ENCODE results near the gene ARMC12. TPM values are rescaled to one million over a fixed set of nuclear protein-coding genes. Genes with fewer than 3 reads are reported as not detected.
A peak's percentile ranks its signal among the peaks of the same experiment; 100 is the strongest.

ARMC12 gene
- total RNA-seq, 1 experiment from 2014 or later = 1.0 TPM

DNA sequence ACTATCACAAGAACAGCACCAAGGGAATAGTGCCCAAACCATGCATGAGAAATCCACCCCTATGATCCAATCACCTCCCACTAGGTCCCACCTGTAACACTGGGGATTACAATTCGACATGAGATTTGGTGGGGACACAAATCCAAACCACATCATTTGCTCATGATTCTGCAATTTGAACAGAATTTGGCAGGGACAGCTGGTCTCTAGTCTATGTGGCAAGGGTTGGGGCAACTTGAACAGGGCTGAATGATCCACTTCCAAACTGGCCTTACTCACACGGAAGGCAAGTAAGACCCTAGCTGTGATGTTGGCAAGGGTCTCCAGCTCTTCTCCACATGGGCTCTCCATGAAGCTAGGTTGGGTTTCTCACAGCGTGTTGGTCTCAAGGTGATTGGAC lies 38.0 kb upstream of the ARMC12 start:
- TF ChIP-seq MYBL2 (CRISPR knock-in tag; IDR thresholded peaks at IDR 0.05) (no peak), ETV6 (CRISPR knock-in tag; IDR thresholded peaks at IDR 0.05) (no peak), ZNF138 (CRISPR knock-in tag; conservative IDR thresholded peaks at IDR 0.05) (no peak), ZBTB21 (CRISPR knock-in tag; IDR thresholded peaks at IDR 0.05; ENCODE audit: borderline replicate concordance) (no peak), TP53 (CRISPR knock-in tag; IDR thresholded peaks at IDR 0.05) (no peak), NR2C2 (CRISPR knock-in tag; IDR thresholded peaks at IDR 0.05) (no peak), ZNF263 (CRISPR knock-in tag; IDR thresholded peaks at IDR 0.05; ENCODE audit: low read depth) (no peak), TEAD1 (CRISPR knock-in tag; IDR thresholded peaks at IDR 0.05) (no peak), SP1 (CRISPR knock-in tag; conservative IDR thresholded peaks at IDR 0.05) (no peak), NFATC4 (CRISPR knock-in tag; IDR thresholded peaks at IDR 0.05) (no peak), CREM (CRISPR knock-in tag; IDR thresholded peaks at IDR 0.05) (no peak), NFYB (CRISPR knock-in tag; conservative IDR thresholded peaks at IDR 0.05; ENCODE audit: low read depth) (no peak), ELF4 (CRISPR knock-in tag; IDR thresholded peaks at IDR 0.05; ENCODE audit: low read depth) (no peak)
- TF ChIP-seq, protein P1, sequence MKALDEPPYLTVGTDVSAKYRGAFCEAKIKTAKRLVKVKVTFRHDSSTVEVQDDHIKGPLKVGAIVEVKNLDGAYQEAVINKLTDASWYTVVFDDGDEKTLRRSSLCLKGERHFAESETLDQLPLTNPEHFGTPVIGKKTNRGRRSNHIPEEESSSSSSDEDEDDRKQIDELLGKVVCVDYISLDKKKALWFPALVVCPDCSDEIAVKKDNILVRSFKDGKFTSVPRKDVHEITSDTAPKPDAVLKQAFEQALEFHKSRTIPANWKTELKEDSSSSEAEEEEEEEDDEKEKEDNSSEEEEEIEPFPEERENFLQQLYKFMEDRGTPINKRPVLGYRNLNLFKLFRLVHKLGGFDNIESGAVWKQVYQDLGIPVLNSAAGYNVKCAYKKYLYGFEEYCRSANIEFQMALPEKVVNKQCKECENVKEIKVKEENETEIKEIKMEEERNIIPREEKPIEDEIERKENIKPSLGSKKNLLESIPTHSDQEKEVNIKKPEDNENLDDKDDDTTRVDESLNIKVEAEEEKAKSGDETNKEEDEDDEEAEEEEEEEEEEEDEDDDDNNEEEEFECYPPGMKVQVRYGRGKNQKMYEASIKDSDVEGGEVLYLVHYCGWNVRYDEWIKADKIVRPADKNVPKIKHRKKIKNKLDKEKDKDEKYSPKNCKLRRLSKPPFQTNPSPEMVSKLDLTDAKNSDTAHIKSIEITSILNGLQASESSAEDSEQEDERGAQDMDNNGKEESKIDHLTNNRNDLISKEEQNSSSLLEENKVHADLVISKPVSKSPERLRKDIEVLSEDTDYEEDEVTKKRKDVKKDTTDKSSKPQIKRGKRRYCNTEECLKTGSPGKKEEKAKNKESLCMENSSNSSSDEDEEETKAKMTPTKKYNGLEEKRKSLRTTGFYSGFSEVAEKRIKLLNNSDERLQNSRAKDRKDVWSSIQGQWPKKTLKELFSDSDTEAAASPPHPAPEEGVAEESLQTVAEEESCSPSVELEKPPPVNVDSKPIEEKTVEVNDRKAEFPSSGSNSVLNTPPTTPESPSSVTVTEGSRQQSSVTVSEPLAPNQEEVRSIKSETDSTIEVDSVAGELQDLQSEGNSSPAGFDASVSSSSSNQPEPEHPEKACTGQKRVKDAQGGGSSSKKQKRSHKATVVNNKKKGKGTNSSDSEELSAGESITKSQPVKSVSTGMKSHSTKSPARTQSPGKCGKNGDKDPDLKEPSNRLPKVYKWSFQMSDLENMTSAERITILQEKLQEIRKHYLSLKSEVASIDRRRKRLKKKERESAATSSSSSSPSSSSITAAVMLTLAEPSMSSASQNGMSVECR (CRISPR knock-in tag; IDR thresholded peaks at IDR 0.05; ENCODE audit: borderline replicate concordance) = no peak
- TF ChIP-seq, protein P2, sequence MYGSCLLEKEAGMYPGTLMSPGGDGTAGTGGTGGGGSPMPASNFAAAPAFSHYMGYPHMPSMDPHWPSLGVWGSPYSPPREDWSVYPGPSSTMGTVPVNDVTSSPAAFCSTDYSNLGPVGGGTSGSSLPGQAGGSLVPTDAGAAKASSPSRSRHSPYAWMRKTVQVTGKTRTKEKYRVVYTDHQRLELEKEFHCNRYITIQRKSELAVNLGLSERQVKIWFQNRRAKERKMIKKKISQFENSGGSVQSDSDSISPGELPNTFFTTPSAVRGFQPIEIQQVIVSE (CRISPR knock-in tag; IDR thresholded peaks at IDR 0.05; ENCODE audit: borderline replicate concordance) = no peak
- peaks cover 8% of the 10 kb centered on the region for H3K9me3 Mint-ChIP-seq
- no peak overlapping the region for H3K4me3 Mint-ChIP-seq
- no peaks in the 10 kb centered on the region for H3K27me3 Mint-ChIP-seq (ENCODE audit: low read depth)
- H3K36me3 Mint-ChIP-seq = peaks cover 2% of the 10 kb centered on the region; the same call in 1 of the 2 replicates
- no peaks in the 10 kb centered on the region for H3K4me1 Mint-ChIP-seq
- H3K27ac Mint-ChIP-seq = no peak overlapping the region
- no peak for ATAC-seq
- CTCF ChIA-PET = no interaction called here
- POLR2A ChIA-PET = no interaction called here
- no peak for DNase-seq (ENCODE audit: low spot score)

DNA sequence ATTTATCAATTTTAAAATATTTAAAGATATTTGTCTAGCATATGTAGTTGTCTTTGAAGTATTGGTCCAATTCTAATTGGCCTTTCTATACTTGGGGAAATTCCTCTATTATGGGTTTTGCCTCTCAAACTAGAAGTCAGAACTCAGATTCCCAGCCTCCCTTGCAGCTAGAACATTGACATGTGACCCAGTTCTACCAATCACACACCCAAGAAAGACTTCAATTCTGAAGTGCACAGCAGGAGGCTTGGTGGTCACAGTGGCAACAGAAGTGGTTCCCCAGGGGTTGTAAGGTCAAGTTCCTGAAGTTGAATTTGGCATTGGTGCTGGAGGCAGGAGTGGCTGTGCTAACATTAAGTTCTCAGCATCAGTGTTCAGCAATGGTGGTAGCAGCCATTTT lies 33.3 kb upstream of the ARMC12 start:
- TF ChIP-seq NFYB (CRISPR knock-in tag; conservative IDR thresholded peaks at IDR 0.05; ENCODE audit: low read depth) = peak; percentile 47; the same call in 1 of the 2 replicates
- TF ChIP-seq, protein P3, sequence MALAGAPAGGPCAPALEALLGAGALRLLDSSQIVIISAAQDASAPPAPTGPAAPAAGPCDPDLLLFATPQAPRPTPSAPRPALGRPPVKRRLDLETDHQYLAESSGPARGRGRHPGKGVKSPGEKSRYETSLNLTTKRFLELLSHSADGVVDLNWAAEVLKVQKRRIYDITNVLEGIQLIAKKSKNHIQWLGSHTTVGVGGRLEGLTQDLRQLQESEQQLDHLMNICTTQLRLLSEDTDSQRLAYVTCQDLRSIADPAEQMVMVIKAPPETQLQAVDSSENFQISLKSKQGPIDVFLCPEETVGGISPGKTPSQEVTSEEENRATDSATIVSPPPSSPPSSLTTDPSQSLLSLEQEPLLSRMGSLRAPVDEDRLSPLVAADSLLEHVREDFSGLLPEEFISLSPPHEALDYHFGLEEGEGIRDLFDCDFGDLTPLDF (CRISPR knock-in tag; IDR thresholded peaks at IDR 0.05) = no peak
- no peak for TF ChIP-seq KAT7 (CRISPR knock-in tag; IDR thresholded peaks at IDR 0.05; ENCODE audit: borderline replicate concordance)
- TF ChIP-seq, protein P4, sequence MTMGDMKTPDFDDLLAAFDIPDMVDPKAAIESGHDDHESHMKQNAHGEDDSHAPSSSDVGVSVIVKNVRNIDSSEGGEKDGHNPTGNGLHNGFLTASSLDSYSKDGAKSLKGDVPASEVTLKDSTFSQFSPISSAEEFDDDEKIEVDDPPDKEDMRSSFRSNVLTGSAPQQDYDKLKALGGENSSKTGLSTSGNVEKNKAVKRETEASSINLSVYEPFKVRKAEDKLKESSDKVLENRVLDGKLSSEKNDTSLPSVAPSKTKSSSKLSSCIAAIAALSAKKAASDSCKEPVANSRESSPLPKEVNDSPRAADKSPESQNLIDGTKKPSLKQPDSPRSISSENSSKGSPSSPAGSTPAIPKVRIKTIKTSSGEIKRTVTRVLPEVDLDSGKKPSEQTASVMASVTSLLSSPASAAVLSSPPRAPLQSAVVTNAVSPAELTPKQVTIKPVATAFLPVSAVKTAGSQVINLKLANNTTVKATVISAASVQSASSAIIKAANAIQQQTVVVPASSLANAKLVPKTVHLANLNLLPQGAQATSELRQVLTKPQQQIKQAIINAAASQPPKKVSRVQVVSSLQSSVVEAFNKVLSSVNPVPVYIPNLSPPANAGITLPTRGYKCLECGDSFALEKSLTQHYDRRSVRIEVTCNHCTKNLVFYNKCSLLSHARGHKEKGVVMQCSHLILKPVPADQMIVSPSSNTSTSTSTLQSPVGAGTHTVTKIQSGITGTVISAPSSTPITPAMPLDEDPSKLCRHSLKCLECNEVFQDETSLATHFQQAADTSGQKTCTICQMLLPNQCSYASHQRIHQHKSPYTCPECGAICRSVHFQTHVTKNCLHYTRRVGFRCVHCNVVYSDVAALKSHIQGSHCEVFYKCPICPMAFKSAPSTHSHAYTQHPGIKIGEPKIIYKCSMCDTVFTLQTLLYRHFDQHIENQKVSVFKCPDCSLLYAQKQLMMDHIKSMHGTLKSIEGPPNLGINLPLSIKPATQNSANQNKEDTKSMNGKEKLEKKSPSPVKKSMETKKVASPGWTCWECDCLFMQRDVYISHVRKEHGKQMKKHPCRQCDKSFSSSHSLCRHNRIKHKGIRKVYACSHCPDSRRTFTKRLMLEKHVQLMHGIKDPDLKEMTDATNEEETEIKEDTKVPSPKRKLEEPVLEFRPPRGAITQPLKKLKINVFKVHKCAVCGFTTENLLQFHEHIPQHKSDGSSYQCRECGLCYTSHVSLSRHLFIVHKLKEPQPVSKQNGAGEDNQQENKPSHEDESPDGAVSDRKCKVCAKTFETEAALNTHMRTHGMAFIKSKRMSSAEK (CRISPR knock-in tag; IDR thresholded peaks at IDR 0.05; ENCODE audit: borderline replicate concordance) = no peak
- TF ChIP-seq, protein P5, sequence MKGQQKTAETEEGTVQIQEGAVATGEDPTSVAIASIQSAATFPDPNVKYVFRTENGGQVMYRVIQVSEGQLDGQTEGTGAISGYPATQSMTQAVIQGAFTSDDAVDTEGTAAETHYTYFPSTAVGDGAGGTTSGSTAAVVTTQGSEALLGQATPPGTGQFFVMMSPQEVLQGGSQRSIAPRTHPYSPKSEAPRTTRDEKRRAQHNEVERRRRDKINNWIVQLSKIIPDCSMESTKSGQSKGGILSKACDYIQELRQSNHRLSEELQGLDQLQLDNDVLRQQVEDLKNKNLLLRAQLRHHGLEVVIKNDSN (CRISPR knock-in tag; IDR thresholded peaks at IDR 0.05) = peak; percentile 58
- TF ChIP-seq NR3C1 (CRISPR knock-in tag; conservative IDR thresholded peaks at IDR 0.05; ENCODE audit: low read depth) = no peak
- Mint-ChIP-seq H3K27me3 (ENCODE audit: low read depth) (no peaks in the 10 kb centered on the region), H3K9me3 (peaks cover 10% of the 10 kb centered on the region), H3K4me1 (no peaks in the 10 kb centered on the region), H3K4me3 (no peak overlapping the region), H3K27ac (no peak overlapping the region), H3K36me3 (peaks cover 2% of the 10 kb centered on the region; the same call in 1 of the 2 replicates)
- ATAC-seq = no peak
- ChIA-PET POLR2A (no interaction called here), CTCF (no interaction called here)
- DNase-seq (ENCODE audit: low spot score) = no peak
